AG09309 (cell line): ENCODE results near the gene IPMK.

Source experiments
- DNase-seq: peaks from one replicate; pipeline ENCODE4 v3.0.0-alpha.2; 2010; ENCODE audit warnings: low read depth
- H3K4me3 ChIP-seq: 2 replicates; pipeline ENCODE4 v1.5.1; 2011; ENCODE audit warnings: mild to moderate bottlenecking, low read depth, low read length, moderate library complexity; ENCODE audit not compliant: control insufficient read depth
- CTCF ChIP-seq: IDR thresholded peaks from 2 replicates; pipeline ENCODE4 v1.5.1; 2011; ENCODE audit warnings: mild to moderate bottlenecking, low read depth, low read length, inconsistent platforms; ENCODE audit not compliant: insufficient read depth, control insufficient read depth; ENCODE audit errors: missing control alignments

Gene IPMK

DNA sequence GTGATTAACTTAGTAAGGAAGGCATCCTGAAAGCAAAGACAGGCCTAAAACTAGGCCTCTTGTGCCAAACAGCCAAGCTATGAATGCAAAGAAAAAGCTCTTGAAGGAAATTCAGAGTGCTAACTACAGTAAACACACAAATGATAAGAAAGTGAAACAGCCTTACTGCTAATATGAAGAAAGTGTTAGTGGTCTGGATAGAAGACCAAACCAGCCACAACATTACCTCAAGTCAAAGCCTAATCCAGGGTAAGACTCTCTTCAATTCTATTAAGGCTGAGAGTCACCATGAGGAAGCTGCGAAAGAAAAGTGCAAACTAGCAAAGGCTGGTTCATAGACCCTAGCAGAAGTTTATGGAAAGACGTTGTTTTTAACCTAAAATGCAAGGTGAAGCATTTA, 66.0 kb downstream of the IPMK start:
- TF ChIP-seq CTCF, result no peak
- DNase-seq, result no peak
- no peak overlapping the region for H3K4me3 ChIP-seq

GRCh38 chr10:58189269-58189668, 78.4 kb downstream of the IPMK start:
- peak; percentile 8 for DNase-seq
- TF ChIP-seq CTCF, result no peak
- no peak overlapping the region for H3K4me3 ChIP-seq

DNA sequence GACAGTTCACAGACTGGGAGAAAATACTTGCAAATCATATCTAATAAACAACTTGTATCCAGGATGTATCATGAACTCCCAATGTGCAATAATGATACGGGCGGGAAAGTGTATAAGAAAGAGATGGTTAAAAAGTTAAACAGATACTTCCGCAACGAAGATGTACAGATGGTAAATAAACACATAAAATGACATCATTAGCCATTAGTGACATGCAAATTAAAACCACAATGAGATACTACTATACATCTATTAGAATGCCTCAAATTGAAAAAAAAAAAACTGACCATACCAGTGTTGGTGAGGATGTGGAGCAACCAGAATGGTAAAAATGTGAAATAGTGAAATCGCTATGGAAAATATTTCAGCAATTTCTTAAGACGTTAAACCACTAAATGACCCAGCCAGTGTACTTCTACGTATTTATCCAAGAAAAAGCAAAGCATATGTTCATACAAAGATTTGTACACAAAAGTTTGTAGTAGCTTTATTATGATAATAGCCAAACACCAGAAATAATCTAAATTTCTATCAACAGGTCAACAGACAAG, 83.5 kb downstream of the IPMK start:
- no peak for TF ChIP-seq CTCF
- H3K4me3 ChIP-seq, result no peak overlapping the region
- DNase-seq, result peak; percentile 11

DNA sequence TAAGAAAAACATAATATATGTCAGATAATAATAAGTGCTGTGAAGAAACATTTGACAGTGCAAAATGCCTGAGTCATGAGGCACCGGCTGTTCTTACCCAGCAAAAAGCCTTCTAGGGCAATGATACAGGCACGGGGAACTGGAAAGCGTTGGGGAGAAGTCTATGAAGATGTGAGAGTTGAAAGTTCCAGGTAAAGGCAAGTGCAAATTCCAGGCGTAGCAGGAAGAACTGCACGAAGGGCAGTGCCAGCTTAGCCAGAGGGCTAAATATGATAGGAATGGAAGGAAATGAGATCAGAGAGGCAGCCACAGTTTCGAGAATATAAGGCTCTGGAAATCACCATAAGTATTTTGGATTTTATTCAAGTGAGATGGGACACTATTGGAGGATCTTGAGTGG, 87.0 kb downstream of the IPMK start:
- no peak for DNase-seq
- H3K4me3 ChIP-seq, result no peak overlapping the region
- TF ChIP-seq CTCF, result no peak

DNA sequence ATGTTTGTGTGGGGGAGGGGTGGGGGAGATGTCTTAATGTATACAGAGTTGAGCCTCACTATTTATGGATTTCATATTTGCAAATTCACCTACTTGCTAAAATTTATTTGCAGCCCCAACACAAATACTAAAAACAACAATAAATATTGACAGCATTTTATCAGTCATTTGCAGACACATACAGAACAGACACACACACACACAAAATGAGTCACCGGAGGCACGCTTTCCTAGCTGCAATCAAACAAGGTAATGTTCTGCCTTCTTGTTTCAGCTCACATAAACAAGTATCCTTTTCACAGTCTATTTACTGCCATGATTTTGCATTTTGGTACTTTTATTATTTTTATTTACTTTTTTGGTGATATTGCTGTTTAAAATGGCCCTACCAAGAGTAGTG, 88.5 kb downstream of the IPMK start:
- DNase-seq, result no peak
- no peak overlapping the region for H3K4me3 ChIP-seq
- TF ChIP-seq CTCF, result no peak

GRCh38 chr10:58178811-58179210, 88.9 kb downstream of the IPMK start:
- DNase-seq, result no peak
- TF ChIP-seq CTCF, result no peak
- no peak overlapping the region for H3K4me3 ChIP-seq
